T-helper 1 cell treated with Interleukin-12 subunit alpha and Interleukin-12 subunit beta and Interleukin-4 antibody, amounts not matched to agents 30 μg/mL and 1 μg/mL, for 36 hours (primary cell): ENCODE measurements around the gene LUC7L.
"Not testable (repeated sequence)": the region's sequence is repeated elsewhere in the genome, so short reads cannot be mapped to it uniquely, and the experiment has no call there.

Experiments used
- H3K27ac Mint-ChIP-seq: one replicate; pipeline ENCODE4 v1.8.0; 2021; ENCODE audit warnings: mild to moderate bottlenecking, mixed read lengths
- H3K27me3 Mint-ChIP-seq: one replicate; pipeline ENCODE4 v1.8.0; 2021; ENCODE audit warnings: low read depth, mixed read lengths
- H3K36me3 Mint-ChIP-seq: one replicate; pipeline ENCODE4 v1.8.0; 2021; ENCODE audit warnings: low read depth, mixed read lengths
- H3K4me1 Mint-ChIP-seq: one replicate; pipeline ENCODE4 v1.8.0; 2021; ENCODE audit warnings: low read depth, mixed read lengths
- H3K4me3 Mint-ChIP-seq: one replicate; pipeline ENCODE4 v1.8.0; 2021; ENCODE audit warnings: mild to moderate bottlenecking, moderate library complexity, mixed read lengths
- H3K9me3 Mint-ChIP-seq: one replicate; pipeline ENCODE4 v1.8.0; 2021; ENCODE audit warnings: mixed read lengths

Gene LUC7L

DNA sequence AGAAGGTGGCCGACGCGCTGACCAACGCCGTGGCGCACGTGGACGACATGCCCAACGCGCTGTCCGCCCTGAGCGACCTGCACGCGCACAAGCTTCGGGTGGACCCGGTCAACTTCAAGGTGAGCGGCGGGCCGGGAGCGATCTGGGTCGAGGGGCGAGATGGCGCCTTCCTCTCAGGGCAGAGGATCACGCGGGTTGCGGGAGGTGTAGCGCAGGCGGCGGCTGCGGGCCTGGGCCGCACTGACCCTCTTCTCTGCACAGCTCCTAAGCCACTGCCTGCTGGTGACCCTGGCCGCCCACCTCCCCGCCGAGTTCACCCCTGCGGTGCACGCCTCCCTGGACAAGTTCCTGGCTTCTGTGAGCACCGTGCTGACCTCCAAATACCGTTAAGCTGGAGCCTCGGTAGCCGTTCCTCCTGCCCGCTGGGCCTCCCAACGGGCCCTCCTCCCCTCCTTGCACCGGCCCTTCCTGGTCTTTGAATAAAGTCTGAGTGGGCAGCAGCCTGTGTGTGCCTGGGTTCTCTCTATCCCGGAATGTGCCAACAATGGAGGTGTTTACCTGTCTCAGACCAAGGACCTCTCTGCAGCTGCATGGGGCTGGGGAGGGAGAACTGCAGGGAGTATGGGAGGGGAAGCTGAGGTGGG lies 55.9 kb downstream of the LUC7L start:
- H3K9me3 Mint-ChIP-seq, H3K36me3 Mint-ChIP-seq, H3K4me1 Mint-ChIP-seq, H3K27ac Mint-ChIP-seq, H3K4me3 Mint-ChIP-seq: not testable (repeated sequence)
- peaks cover 73% of the 10 kb centered on the region for H3K27me3 Mint-ChIP-seq

DNA sequence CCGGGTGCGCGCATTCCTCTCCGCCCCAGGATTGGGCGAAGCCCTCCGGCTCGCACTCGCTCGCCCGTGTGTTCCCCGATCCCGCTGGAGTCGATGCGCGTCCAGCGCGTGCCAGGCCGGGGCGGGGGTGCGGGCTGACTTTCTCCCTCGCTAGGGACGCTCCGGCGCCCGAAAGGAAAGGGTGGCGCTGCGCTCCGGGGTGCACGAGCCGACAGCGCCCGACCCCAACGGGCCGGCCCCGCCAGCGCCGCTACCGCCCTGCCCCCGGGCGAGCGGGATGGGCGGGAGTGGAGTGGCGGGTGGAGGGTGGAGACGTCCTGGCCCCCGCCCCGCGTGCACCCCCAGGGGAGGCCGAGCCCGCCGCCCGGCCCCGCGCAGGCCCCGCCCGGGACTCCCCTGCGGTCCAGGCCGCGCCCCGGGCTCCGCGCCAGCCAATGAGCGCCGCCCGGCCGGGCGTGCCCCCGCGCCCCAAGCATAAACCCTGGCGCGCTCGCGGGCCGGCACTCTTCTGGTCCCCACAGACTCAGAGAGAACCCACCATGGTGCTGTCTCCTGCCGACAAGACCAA lies 56.8 kb downstream of the LUC7L start, which contains the start of gene HBA2:
TSS of gene HBA2 (plus strand) at position 503 of the 568 bp plus-strand sequence. CDS start at position 540, 37 bp downstream.
- Mint-ChIP-seq H3K4me3 (peak within 1 kb of the TSS; percentile 28), H3K27me3 (peaks cover 73% of the 10 kb centered on the region)
- not testable (repeated sequence) for H3K36me3 Mint-ChIP-seq, H3K9me3 Mint-ChIP-seq, H3K4me1 Mint-ChIP-seq, H3K27ac Mint-ChIP-seq

DNA sequence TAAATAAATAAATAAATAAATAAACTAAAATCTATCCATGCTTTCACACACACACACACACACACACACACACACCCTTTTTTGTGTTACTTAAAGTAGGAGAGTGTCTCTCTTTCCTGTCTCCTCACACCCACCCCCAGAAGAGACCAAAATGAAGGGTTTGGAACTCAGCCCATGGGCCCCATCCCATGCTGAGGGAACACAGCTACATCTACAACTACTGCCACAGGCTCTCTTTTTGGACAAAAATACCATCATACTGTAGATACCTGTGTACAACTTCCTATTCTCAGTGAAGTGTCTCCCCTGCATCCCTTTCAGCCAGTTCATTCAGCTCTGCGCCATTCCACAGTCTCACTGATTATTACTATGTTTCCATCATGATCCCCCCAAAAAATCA lies 58.5 kb downstream of the LUC7L start:
- Mint-ChIP-seq H3K27ac (no peak overlapping the region), H3K27me3 (peaks cover 80% of the 10 kb centered on the region), H3K36me3 (no peaks in the 10 kb centered on the region), H3K9me3 (no peaks in the 10 kb centered on the region), H3K4me1 (peaks cover 7% of the 10 kb centered on the region), H3K4me3 (no peak overlapping the region)

- not testable (repeated sequence) for H3K4me3 Mint-ChIP-seq, H3K27ac Mint-ChIP-seq, H3K36me3 Mint-ChIP-seq, H3K9me3 Mint-ChIP-seq, H3K4me1 Mint-ChIP-seq
- H3K27me3 Mint-ChIP-seq = peaks cover 80% of the 10 kb centered on the region
These were observed 59.2 kb downstream of the LUC7L start for GRCh38 chr16:170088-170507.

DNA sequence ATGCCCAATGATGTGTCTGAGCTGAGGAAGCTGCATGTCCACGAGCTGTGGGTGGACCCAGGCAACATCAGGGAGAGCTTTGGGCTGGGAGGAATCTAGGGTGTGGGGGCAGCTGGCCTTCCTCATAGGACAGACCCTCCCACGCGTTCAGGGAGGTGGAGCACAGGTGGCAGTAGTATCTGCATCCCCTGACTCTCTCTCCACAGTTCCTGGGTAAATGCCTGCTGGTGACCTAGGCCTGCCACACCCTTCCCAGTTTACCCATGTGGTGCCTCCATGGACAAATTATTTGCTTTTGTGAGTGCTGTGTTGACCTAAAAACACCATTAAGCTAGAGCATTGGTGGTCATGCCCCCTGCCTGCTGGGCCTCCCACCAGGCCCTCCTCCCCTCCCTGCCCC lies 60.2 kb downstream of the LUC7L start:
- Mint-ChIP-seq H3K27ac (no peak overlapping the region), H3K4me3 (no peak overlapping the region), H3K9me3 (no peaks in the 10 kb centered on the region), H3K36me3 (no peaks in the 10 kb centered on the region), H3K4me1 (peaks cover 7% of the 10 kb centered on the region), H3K27me3 (peaks cover 73% of the 10 kb centered on the region)

DNA sequence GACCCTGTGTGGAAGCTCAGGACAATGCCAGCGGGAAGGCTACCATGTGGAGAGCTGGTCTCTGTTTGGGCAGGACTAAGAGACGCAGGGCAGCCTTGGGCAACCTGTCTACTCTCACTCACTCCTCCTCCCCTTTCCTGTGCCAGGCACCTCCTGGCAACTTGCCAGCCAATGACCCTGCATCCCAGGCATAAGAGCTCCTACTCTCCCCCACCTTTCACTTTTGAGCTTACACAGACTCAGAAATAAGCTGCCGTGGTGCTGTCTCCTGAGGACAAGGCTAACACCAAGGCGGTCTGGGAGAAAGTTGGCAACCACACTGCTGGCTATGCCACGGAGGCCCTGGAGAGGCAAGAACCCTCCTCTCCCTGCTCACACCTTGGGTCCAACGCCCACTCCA lies 60.8 kb downstream of the LUC7L start:
- Mint-ChIP-seq H3K27me3 (peaks cover 70% of the 10 kb centered on the region), H3K4me3 (no peak overlapping the region), H3K9me3 (no peaks in the 10 kb centered on the region), H3K36me3 (no peaks in the 10 kb centered on the region), H3K4me1 (peaks cover 7% of the 10 kb centered on the region), H3K27ac (no peak overlapping the region)

- Mint-ChIP-seq H3K4me3 (no peak overlapping the region), H3K9me3 (no peaks in the 10 kb centered on the region), H3K27me3 (peaks cover 72% of the 10 kb centered on the region), H3K4me1 (peaks cover 7% of the 10 kb centered on the region), H3K27ac (no peak overlapping the region), H3K36me3 (no peaks in the 10 kb centered on the region)
These were observed 62.0 kb downstream of the LUC7L start for GRCh38 chr16:167122-167690.

- Mint-ChIP-seq H3K27ac (no peak overlapping the region), H3K4me3 (no peak overlapping the region), H3K27me3 (peaks cover 73% of the 10 kb centered on the region), H3K4me1 (peaks cover 7% of the 10 kb centered on the region), H3K9me3 (no peaks in the 10 kb centered on the region), H3K36me3 (no peaks in the 10 kb centered on the region)
These were observed 62.7 kb downstream of the LUC7L start for GRCh38 chr16:166375-167121.

- Mint-ChIP-seq H3K27ac (no peak within 1 kb of the TSS), H3K27me3 (peaks cover 71% of the 10 kb centered on the region), H3K4me1 (peaks cover 5% of the 10 kb centered on the region), H3K9me3 (no peaks in the 10 kb centered on the region), H3K4me3 (no peak within 1 kb of the TSS), H3K36me3 (no peaks in the 10 kb centered on the region)
These were observed 63.5 kb downstream of the LUC7L start, which contains the start of gene HBM for GRCh38 chr16:165539-166374. HBM (plus strand) TSS chr16:165978; CDS start chr16:165998, 20 bp downstream.

DNA sequence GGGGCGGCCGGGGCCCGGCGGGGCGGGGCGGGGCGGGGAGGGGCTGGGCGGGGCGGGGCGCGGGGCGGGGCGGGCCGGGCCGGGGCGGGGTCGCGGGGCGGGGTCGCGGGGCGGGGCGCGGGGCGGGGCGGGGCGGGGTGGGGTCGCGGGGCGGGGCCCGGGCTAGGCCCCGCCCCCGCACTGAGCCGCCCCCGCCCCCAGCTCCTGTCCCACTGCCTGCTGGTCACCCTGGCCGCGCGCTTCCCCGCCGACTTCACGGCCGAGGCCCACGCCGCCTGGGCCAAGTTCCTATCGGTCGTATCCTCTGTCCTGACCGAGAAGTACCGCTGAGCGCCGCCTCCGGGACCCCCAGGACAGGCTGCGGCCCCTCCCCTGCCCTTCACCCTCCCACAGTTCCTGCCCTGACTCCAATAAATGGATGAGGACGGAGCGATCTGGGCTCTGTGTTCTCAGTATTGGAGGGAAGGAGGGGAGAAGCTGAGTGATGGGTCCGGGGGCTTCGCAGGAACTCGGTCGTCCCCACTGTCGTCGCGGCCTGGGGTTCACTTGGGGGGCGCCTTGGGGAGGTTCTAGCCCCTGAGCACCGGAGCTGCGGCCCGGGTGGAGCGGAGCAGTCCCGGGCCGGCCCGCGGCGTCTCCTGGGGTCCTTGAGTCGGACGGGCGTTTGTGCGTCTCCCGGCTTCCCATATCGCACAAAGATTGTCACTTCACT lies 64.3 kb downstream of the LUC7L start:
- no peak overlapping the region for H3K27ac Mint-ChIP-seq
- no peak overlapping the region for H3K4me3 Mint-ChIP-seq
- no peaks in the 10 kb centered on the region for H3K9me3 Mint-ChIP-seq
- H3K27me3 Mint-ChIP-seq = peaks cover 64% of the 10 kb centered on the region
- H3K4me1 Mint-ChIP-seq = peaks cover 2% of the 10 kb centered on the region
- no peaks in the 10 kb centered on the region for H3K36me3 Mint-ChIP-seq

DNA sequence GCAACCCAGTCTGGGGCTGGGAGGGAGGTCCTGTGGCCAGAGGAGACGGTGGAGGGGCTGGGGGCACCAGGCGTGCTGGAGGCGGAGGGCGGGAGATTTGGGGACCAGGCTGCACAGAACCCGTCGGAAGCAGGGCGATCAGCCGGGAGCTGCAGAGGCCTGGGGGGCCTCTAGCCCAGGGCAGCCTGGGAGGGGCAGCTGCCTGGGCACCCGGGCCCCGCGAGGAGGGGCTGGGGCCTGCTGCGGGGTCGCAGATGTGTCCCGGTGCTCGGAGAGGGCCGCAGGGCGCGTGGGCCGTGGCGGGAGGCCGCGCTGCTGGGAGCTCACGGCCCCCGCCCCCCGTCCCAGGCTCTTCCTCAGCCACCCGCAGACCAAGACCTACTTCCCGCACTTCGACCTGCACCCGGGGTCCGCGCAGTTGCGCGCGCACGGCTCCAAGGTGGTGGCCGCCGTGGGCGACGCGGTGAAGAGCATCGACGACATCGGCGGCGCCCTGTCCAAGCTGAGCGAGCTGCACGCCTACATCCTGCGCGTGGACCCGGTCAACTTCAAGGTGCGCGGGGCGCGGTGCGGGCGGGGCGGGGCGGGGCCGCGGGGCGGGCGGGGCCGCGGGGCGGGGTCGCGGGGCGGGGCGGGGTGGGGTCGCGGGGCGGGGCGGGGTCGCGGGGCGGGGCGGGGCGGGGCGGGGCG lies 65.0 kb downstream of the LUC7L start:
- not testable (repeated sequence) for H3K4me1 Mint-ChIP-seq, H3K27ac Mint-ChIP-seq, H3K9me3 Mint-ChIP-seq, H3K36me3 Mint-ChIP-seq, H3K4me3 Mint-ChIP-seq
- peaks cover 60% of the 10 kb centered on the region for H3K27me3 Mint-ChIP-seq

- Mint-ChIP-seq H3K4me3 (peak overlapping the region; percentile 28), H3K27me3 (peaks cover 57% of the 10 kb centered on the region)
- not testable (repeated sequence) for H3K9me3 Mint-ChIP-seq, H3K36me3 Mint-ChIP-seq, H3K27ac Mint-ChIP-seq, H3K4me1 Mint-ChIP-seq
These were observed 65.6 kb downstream of the LUC7L start for GRCh38 chr16:163696-164095.

DNA sequence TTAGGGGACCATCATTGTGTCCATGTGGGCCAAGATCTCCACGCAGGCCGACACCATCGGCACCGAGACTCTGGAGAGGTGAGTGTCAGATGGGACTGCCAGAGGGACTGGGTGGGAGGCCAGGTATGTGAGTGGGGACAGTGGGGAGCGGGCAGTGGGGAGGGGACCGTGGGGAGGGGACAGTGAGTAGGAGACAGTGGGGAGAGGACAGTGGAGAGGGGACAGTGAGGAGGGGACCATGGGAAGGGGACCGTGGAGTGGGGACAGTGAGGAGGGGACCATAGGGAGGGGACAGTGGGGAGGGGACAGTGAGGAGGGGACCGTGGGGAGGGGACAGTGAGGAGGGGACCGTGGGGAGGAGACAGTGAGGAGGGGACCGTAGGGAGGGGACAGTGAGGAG lies 66.1 kb downstream of the LUC7L start:
- not testable (repeated sequence) for H3K36me3 Mint-ChIP-seq, H3K9me3 Mint-ChIP-seq, H3K27ac Mint-ChIP-seq, H3K4me1 Mint-ChIP-seq, H3K4me3 Mint-ChIP-seq
- H3K27me3 Mint-ChIP-seq = peaks cover 55% of the 10 kb centered on the region
